ENCODE results near the gene LY86.

Gene LY86

DNA sequence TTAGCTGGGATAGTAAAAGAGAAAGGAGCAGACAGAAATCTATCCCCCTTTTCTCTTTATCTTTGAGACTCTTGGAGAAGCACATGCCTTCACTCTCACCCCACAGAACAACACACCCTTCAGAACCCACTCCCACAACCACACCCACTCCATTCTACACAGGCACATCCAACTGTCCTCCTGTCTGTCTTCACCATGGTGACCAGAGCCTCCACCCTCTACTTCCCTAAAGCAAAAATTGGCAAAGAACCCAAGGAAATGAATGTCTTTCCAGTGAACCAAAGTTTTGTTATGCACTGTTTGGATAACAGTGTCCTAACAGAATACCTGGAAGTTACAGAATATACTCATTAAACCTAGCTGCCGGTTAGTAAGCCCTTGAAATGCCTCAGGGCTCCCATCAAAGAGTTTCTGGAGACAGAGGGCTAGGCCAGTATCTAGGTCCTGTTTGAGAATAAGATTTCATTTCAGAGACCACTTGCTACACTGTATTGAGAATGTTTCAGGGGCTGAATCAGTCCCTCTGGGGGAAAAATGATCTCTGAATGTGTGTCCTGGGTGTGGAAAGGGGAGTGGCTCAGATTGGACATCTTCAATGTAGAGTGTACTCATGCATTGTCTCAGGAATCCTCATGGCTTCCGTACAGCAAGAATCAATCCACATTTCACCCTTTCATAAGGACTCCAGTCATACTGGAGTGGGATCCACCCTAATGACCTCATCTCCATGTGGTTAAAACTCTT is 101.1 kb downstream of the LY86 start:
- H3K4me3 ChIP-seq (replicated peaks in 1 of 2; ENCODE audit: low read depth in 2 of 2, low read length in 2 of 2), result no peak overlapping the region
- peak; percentile 19 to 78 for DNase-seq (ENCODE audit: low read depth in 2 of 2)
- TF ChIP-seq, protein P1, sequence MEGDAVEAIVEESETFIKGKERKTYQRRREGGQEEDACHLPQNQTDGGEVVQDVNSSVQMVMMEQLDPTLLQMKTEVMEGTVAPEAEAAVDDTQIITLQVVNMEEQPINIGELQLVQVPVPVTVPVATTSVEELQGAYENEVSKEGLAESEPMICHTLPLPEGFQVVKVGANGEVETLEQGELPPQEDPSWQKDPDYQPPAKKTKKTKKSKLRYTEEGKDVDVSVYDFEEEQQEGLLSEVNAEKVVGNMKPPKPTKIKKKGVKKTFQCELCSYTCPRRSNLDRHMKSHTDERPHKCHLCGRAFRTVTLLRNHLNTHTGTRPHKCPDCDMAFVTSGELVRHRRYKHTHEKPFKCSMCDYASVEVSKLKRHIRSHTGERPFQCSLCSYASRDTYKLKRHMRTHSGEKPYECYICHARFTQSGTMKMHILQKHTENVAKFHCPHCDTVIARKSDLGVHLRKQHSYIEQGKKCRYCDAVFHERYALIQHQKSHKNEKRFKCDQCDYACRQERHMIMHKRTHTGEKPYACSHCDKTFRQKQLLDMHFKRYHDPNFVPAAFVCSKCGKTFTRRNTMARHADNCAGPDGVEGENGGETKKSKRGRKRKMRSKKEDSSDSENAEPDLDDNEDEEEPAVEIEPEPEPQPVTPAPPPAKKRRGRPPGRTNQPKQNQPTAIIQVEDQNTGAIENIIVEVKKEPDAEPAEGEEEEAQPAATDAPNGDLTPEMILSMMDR (IDR thresholded peaks at IDR 0.05; ENCODE audit: low read depth, low read length), result no peak

DNA sequence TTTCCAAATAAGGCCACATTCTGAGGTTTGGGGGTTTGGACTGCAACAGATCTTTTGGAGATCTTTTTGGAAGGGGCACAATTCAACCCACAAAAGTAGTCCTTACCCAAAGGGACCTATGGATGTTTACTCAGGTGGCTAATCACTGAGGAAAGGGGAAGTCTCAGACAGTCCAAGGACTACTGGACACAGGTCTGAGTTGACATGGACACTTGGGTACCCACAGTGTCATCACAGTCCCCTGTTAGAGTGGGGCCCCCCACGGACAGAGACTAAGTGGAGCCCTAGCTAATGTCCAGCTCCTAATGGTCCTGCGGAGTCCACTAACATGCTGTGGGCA is 101.6 kb downstream of the LY86 start:
- DNase-seq (ENCODE audit: low read depth in 2 of 2), result no peak
- no peak overlapping the region for H3K4me3 ChIP-seq (replicated peaks in 1 of 2; ENCODE audit: low read depth in 2 of 2, low read length in 2 of 2)
- TF ChIP-seq, protein P1 (IDR thresholded peaks at IDR 0.05; ENCODE audit: low read depth, low read length), result no peak

DNA sequence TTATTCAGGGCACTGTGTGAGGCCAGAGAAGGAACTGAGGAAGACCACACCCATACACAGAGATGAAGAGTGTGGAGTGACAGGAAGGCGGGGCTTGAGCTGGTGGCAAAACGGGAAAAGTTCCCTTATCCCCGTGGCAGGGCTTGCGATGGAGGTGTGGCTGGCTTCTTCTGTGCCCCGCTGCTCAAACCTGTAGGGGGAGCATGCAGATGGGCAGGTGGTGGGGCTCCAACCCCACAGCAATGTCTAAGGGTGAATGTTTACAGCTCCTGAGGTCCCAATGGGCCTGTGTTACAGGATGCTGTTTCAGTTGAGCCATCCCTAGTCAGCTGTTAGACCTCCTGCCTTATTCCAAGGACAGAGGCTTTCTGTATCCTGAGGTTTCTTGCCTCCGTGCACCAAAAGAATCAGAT is 105.9 kb downstream of the LY86 start:
- H3K4me3 ChIP-seq (replicated peaks in 1 of 2; ENCODE audit: low read depth in 2 of 2, low read length in 2 of 2), result no peak overlapping the region
- no peak for DNase-seq (ENCODE audit: low read depth in 2 of 2)
- TF ChIP-seq, protein P1 (IDR thresholded peaks at IDR 0.05; ENCODE audit: low read depth, low read length), result no peak

DNA sequence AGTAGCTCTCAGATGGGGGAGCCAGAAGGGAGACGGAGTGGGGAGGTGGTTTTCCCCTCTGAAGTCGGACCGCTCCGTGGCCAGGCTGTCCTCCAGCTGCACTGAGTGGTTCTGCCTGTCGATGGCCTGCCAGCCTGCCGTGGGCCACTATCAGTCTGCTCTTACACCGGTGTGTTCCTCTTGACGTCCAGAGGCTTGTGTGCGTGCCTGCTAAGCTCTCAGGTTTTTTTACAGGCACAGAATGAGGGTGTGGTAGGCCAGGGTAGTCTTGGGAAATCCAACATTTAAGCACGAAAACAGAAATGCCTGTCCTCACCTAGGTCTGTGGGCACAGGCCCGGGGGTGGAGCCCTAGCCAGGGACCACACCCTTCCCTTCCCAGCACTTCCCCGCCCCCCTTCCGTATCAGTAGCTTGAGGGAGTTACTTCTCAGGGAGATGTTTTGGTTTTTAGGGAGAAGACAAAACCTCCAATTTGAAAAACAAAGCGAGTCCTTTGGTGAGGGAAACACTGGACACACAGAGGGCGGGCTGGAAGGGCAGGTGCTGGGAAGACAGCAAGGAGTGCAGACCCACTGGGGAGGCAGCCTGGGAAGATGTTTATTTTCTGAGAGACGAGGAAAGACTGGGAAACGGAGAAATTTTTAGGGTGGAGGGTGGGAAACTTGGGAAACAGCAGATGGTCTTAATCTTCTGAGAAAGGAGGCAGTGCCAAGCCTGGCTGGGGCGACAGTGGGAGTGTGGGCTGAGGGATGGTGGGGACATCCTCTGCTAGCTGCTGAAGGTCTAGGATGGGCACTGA is 106.5 kb downstream of the LY86 start:
- TF ChIP-seq, protein P1 (IDR thresholded peaks at IDR 0.05; ENCODE audit: low read depth, low read length), result no peak
- peak in 1 of 2 donors; percentile 33 for DNase-seq (ENCODE audit: low read depth in 2 of 2)
- H3K4me3 ChIP-seq (replicated peaks in 1 of 2; ENCODE audit: low read depth in 2 of 2, low read length in 2 of 2), result no peak overlapping the region

DNA sequence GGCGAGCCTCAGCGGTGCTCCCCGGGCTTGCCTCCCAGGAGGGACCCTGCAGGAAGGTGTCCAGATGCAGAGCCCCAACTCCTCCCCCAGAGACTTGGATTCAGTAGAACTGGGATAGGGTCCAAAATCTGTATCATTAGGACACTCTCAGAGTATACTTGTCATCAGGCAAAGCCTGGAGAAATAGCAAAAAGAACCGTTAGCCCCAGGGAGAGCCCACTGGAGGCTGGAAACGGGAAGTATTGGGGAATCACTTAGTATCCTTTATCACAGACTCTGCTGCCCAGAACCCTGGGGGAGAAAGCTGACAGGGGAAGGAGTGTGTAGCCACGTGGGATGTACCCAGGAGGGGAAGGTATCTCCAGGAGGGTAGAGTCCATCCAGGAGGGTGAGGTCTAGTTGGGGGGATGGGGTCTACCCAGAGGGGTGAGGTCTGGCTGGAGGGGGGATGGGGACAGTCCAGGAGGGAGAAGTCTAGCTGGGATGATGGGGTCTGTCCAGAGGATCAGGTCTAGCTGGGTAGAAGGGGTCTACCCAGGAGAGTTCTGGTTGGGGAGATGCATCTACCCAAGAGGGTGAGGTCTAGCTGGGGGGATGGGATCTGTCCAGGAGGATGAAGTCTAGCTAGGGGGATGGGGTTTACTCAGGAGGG is 107.2 kb downstream of the LY86 start:
- H3K4me3 ChIP-seq (replicated peaks in 1 of 2; ENCODE audit: low read depth in 2 of 2, low read length in 2 of 2), result no peak overlapping the region
- DNase-seq (ENCODE audit: low read depth in 2 of 2), result peak; percentile 19 to 48
- TF ChIP-seq, protein P1 (IDR thresholded peaks at IDR 0.05; ENCODE audit: low read depth, low read length), result no peak

DNA sequence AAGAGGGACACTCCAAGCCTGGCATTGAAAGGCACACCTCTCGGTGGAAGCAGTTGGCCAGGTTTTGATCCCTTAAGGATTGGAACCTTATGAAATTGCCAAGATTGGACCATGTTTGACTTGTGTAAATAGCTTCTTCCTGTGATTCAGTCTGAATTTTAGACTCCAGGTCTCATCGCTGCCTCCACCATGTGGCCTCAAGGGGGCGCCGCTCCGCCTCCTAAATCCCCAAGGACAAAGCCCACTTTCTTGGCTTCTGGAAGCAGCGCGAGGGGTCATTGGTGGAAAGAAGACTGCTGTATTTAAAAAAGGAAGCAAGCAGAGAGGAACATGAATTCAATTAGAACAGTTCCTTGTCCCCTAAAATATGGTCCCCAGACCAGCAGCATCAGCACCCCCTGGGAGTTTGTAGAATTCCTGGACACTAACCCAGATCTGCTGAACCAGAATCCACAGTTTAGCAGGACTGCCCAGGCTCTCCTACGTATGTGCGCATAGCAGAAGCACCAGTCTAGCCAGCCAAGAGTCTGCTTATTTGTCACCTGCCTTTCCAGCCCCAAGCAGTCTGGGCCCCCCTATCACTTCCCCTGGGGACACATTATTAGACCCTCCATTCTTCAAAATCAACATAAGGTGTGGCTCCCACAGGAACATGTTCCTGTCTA is 108.5 kb downstream of the LY86 start:
- peak; percentile 70 to 74 for DNase-seq (ENCODE audit: low read depth in 2 of 2)
- H3K4me3 ChIP-seq (replicated peaks in 1 of 2; ENCODE audit: low read depth in 2 of 2, low read length in 2 of 2), result no peak overlapping the region
- TF ChIP-seq, protein P1 (IDR thresholded peaks at IDR 0.05; ENCODE audit: low read depth, low read length), result peak; percentile 85

Data from cardiac fibroblast (primary cell).